SK-N-MC (cell line): Measurements from ENCODE around the gene GULP1.

ENCODE experiments used
- EZH2 ChIP-seq: fragments of 200-600 bp; sonication (generic); IDR thresholded peaks from one replicate; pipeline ENCODE4 v1.6.1; 2017; ENCODE audit warnings: antibody characterized with exemption
- POLR2AphosphoS5 ChIP-seq: IDR thresholded peaks from 2 replicates; pipeline ENCODE4 v1.6.1; 2012; ENCODE audit warnings: mild to moderate bottlenecking, low read depth, low read length, borderline replicate concordance

DNA sequence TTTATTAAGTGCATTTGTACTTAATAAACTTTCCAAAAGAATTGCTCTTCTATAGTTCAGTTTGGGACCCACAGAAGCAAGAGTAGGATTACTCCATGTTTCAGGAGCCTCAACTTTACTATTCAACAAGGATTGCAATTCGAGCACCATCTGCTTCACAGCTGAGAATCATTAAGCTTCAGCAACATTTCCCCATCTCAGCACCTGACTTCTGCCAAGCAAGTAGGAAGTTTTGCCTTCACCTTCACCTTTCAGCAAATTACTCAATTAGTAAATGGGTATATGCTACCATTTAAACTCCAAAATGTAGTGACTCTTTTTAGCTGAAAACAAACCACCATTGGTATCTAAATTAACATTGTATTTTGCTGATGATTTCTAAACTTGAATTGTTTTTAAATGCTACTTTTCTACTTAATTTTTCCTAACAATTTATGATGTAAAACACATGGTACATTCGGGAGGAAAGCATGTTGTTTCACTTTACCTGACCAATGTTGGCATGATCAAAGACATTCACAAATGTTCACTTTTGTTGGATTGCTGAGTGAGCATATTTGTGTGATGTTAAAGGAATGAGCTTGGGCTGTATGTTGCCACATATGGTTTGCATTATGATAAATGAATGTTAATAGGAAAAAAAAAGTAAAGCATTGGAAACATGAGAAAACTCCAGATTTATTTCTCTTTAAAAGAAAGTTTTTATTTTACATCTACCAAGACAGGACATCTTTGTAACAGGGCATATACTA, 159.2 kb downstream of the GULP1 start:
- TF ChIP-seq POLR2AphosphoS5 (no peak), EZH2 (no peak)
